ENCODE measurements around the gene PFDN6.
A peak's percentile ranks its signal among the peaks of the same experiment; 100 is the strongest.

The PFDN6 gene

GRCh38 chr6:33315793-33316602 is 26.6 kb downstream of the PFDN6 start:
- no peak for DNase-seq

GRCh38 chr6:33316603-33317418 is 27.4 kb downstream of the PFDN6 start:
- DNase-seq: no peak

- peak in 9 of 56 donors; percentile 54 to 94 (median 64) for DNase-seq
Measured at GRCh38 chr6:33317419-33317668, 27.9 kb downstream of the PFDN6 start.

- peak; percentile 53 to 100 (median 98) for DNase-seq
Measured at GRCh38 chr6:33317669-33318425, 28.4 kb downstream of the PFDN6 start, which contains the start of gene ZBTB22. Gene ZBTB22 (minus strand): TSS chr6:33317744. CDS start chr6:33316916, 828 bp downstream.

- DNase-seq: no peak
Measured at GRCh38 chr6:33318426-33319073, 29.1 kb downstream of the PFDN6 start.

GRCh38 chr6:33319939-33320314 is 30.5 kb downstream of the PFDN6 start:
- DNase-seq: no peak

- no peak for DNase-seq
Measured at GRCh38 chr6:33320315-33321181, 31.1 kb downstream of the PFDN6 start.

- no peak for DNase-seq
Measured at GRCh38 chr6:33321227-33321626, 31.8 kb downstream of the PFDN6 start.

- peak in 1 of 56 donors; percentile 63 for DNase-seq
Measured at GRCh38 chr6:33323623-33323948, 34.2 kb downstream of the PFDN6 start.

GRCh38 chr6:33324125-33324524 is 34.7 kb downstream of the PFDN6 start:
- no peak for DNase-seq

GRCh38 chr6:33329058-33329457 is 39.7 kb downstream of the PFDN6 start:
- no peak for DNase-seq

- DNase-seq: no peak
Measured at GRCh38 chr6:33330736-33331135, 41.3 kb downstream of the PFDN6 start.

GRCh38 chr6:33333666-33334065 is 44.3 kb downstream of the PFDN6 start:
- DNase-seq: no peak

- no peak for DNase-seq
Measured at GRCh38 chr6:33335916-33336315, 46.5 kb downstream of the PFDN6 start.

GRCh38 chr6:33336495-33336894 is 47.1 kb downstream of the PFDN6 start:
- DNase-seq: no peak

GRCh38 chr6:33339193-33339592 is 49.8 kb downstream of the PFDN6 start:
- no peak for DNase-seq

All from amygdala (tissue), 56 donors.